Uterus (tissue), 4 donors: ENCODE measurements around the gene GIPC2. TPM values are rescaled to one million over a fixed set of nuclear protein-coding genes. Genes with fewer than 3 reads are reported as not detected.

Source experiments
- DNase-seq, 2 donors: peaks; one replicate each; pipeline ENCODE4 v3.0.0-alpha.2; 2019 to 2020
- H3K27ac ChIP-seq, 2 donors: fragments of 200-600 bp; sonication (generic); 1 replicate in 1 of 2; 2 replicates in 1 of 2; pipeline ENCODE4 v1.5.1; 2016 to 2018
- H3K27me3 ChIP-seq, 2 donors: fragments of 200-600 bp; sonication (generic); one replicate each; pipeline ENCODE4 v1.5.1; 2018 to 2019; ENCODE audit warnings: control low read depth in 1 of 2
- H3K36me3 ChIP-seq, 2 donors: fragments of 200-600 bp; sonication (generic); one replicate each; pipeline ENCODE4 v1.5.1; 2019; ENCODE audit warnings: control low read depth in 1 of 2
- H3K4me1 ChIP-seq, 2 donors: fragments of 200-600 bp; sonication (generic); one replicate each; pipeline ENCODE4 v1.5.1; 2018 to 2019; ENCODE audit warnings: control low read depth in 1 of 2
- H3K4me3 ChIP-seq, 2 donors: fragments of 200-600 bp; sonication (generic); 1 replicate in 1 of 2; 2 replicates in 1 of 2; pipeline ENCODE4 v1.5.1; 2018 to 2019; ENCODE audit warnings: mild to moderate bottlenecking in 1 of 2
- H3K9me3 ChIP-seq, 2 donors: fragments of 200-600 bp; sonication (generic); one replicate each; pipeline ENCODE4 v1.5.1; 2019; ENCODE audit warnings: control low read depth in 1 of 2
- CTCF ChIP-seq, 4 experiments: fragments of 200-600 bp in 2 of 4; fragments of 450-650 bp in 2 of 4; sonication (generic) in 2 of 4; IDR thresholded peaks; one replicate each; pipeline ENCODE4 v1.5.1; 2016 to 2019; ENCODE audit warnings: antibody characterized with exemption in 4 of 4, mild to moderate bottlenecking in 2 of 4, moderate library complexity in 1 of 4
- POLR2A ChIP-seq, 2 donors: fragments of 450-650 bp; IDR thresholded peaks; one replicate each; pipeline ENCODE4 v1.6.1; 2016; ENCODE audit warnings: antibody characterized with exemption in 2 of 2, mild to moderate bottlenecking in 1 of 2, moderate library complexity in 1 of 2
- intact Hi-C: fragments of 100-400 bp; cut with DNase I; formaldehyde crosslinking; loops from one replicate; pipeline ENCODE4 v1.15.1; 2023; ENCODE audit warnings: low total_unique reads
- total RNA-seq, 4 donors: library from RNA; depleted of rRNA in 3 of 4; stranded (reverse); fragments of >200 nt in 3 of 4; gene quantifications; one replicate each; pipeline versions ENCODE4 v1.1.0 to v1.2.4, GENCODE V29; 2014 to 2023
- donor health status: DM: yes; HTN: yes; CAD: no.

GIPC2 gene
- total RNA-seq, 4 donors from 2014 or later: 3.6 to 8.2 (median 5.8) TPM

DNA sequence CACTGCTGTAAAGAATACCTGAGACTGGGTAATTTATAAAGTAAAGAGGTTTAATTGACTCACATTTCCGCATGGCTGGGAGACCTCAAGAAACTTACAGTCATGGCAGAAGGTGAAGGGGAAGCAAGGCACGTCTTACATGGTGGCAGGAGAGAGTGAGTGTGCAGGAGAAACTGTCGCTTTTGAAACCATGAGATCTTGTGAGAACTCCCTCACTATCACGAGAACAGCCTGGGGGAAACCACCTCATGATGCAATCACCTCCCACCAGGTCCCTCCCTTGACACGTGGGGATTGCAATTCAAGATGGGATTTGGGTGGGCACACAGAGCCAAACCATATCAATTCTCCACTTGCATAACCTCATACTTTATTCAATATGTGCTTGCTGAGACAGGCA, 76.6 kb downstream of the GIPC2 start:
- H3K4me1 ChIP-seq: no peaks in the 10 kb centered on the region
- no peaks in the 10 kb centered on the region for H3K36me3 ChIP-seq
- TF ChIP-seq POLR2A (IDR thresholded peaks at IDR 0.05): no peak
- TF ChIP-seq CTCF (IDR thresholded peaks at IDR 0.05): no peak
- no peaks in the 10 kb centered on the region for H3K27me3 ChIP-seq
- H3K27ac ChIP-seq: no peak overlapping the region
- H3K4me3 ChIP-seq: no peak overlapping the region
- DNase-seq: no peak
- intact Hi-C loops: no loop called here
- no peaks in the 10 kb centered on the region for H3K9me3 ChIP-seq

DNA sequence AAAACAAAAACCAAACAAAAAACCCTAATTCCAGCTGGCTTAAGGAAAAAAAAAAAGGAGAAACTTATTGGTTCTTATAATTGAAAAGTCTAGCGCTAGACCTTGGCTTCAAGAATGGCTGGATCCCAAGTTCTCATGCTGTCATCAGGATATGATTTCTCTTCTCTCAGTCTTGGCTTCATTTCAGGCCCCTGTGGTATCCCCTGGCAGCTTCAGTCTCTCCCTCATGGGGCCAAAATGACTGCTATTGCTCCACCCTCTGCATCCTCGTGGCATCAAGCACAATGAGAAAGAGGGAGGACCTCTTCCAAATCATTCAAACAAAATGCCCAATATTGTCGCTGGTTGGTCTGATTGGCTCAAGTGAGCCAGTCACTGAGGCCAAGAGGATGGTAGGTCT, 80.7 kb downstream of the GIPC2 start:
- no peak overlapping the region for H3K4me3 ChIP-seq
- no peaks in the 10 kb centered on the region for H3K9me3 ChIP-seq
- DNase-seq: no peak
- no peak overlapping the region for H3K27ac ChIP-seq
- H3K4me1 ChIP-seq: no peaks in the 10 kb centered on the region
- TF ChIP-seq POLR2A (IDR thresholded peaks at IDR 0.05) (no peak), CTCF (IDR thresholded peaks at IDR 0.05) (no peak)
- H3K27me3 ChIP-seq: no peaks in the 10 kb centered on the region
- H3K36me3 ChIP-seq: no peaks in the 10 kb centered on the region
- intact Hi-C loops: no loop called here

DNA sequence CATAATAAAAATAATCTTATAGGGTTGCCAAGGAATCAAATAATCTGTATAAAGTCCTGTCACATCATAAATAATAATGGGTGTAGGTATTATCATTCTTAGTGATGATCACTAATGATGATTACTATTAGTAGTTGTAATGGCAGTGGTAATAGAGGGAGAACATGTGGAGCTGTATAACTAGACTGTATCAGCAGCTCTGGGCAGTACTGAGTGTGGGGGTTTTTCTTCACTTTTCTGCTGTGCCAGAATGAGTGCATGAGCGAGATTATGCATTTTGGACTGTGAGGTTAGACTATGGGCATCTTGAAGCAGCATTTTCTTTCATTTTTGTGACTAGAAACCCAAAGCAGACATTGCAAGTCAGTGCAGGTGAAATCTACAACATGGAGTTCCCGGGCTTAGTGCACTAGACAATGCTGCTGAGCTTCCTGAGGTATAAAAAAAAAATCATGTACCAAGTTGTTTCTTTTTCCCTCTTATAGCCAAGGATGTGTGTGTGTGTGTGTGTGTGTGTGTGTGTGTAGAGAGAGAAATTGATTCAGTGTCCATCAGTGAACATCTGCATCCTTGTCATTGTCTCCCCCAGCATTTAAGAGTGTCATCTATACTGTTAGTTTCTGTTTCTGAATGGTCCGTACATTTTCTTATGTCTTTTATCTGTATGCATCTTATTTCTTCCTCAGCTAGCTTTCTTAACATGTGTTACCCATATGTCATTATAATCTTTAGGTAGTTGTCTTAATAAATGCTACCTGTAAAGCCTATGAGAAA, 86.6 kb downstream of the GIPC2 start:
- no peak overlapping the region for H3K27ac ChIP-seq
- no peak overlapping the region for H3K4me3 ChIP-seq
- intact Hi-C loops: no loop called here
- H3K27me3 ChIP-seq: no peaks in the 10 kb centered on the region
- no peaks in the 10 kb centered on the region for H3K9me3 ChIP-seq
- TF ChIP-seq CTCF (IDR thresholded peaks at IDR 0.05) (no peak), POLR2A (IDR thresholded peaks at IDR 0.05) (no peak)
- H3K4me1 ChIP-seq: no peaks in the 10 kb centered on the region
- no peak for DNase-seq
- H3K36me3 ChIP-seq: no peaks in the 10 kb centered on the region

- TF ChIP-seq POLR2A (IDR thresholded peaks at IDR 0.05): no peak
- no peak for TF ChIP-seq CTCF (IDR thresholded peaks at IDR 0.05)
- Histone ChIP-seq H3K27me3 (no peaks in the 10 kb centered on the region), H3K4me3 (no peak overlapping the region), H3K9me3 (no peaks in the 10 kb centered on the region), H3K27ac (no peak overlapping the region), H3K4me1 (no peaks in the 10 kb centered on the region), H3K36me3 (no peaks in the 10 kb centered on the region)
- no peak for DNase-seq
- intact Hi-C loops: no loop called here
Measured at GRCh38 chr1:78132948-78133322, 87.2 kb downstream of the GIPC2 start.

DNA sequence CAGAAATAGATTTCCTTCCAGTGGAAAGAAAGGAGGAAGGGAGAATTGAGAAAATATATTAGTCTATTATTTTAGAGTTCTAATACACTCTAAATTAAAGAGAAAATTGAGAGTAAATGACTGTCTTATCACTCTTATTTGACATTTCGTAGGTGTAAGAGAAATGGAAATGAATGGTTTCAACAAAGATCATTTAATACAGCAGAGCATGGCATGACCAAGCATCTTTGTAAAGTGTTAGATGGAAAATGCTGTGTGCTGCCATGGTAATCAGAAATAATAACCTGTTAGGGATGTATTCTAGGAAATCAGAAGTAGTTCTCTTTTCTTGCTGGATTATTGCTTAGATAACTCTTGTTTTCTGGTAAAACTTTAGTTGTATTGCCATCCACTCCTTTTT, 90.9 kb downstream of the GIPC2 start:
- no peaks in the 10 kb centered on the region for H3K36me3 ChIP-seq
- H3K9me3 ChIP-seq: no peaks in the 10 kb centered on the region
- H3K4me1 ChIP-seq: no peaks in the 10 kb centered on the region
- intact Hi-C loops: loop anchor here (5.0 kb wide), 1 partner anchor 476 kb away; no protein-coding TSS in a partner anchor
- H3K27me3 ChIP-seq: no peaks in the 10 kb centered on the region
- no peak overlapping the region for H3K27ac ChIP-seq
- TF ChIP-seq POLR2A (IDR thresholded peaks at IDR 0.05) (no peak), CTCF (IDR thresholded peaks at IDR 0.05) (no peak)
- DNase-seq: no peak
- H3K4me3 ChIP-seq: no peak overlapping the region
